Regular cardiac myocyte (primary cell): ENCODE results near the gene TMEM182. TPM values are rescaled to one million over a fixed set of nuclear protein-coding genes. Genes with fewer than 3 reads are reported as not detected.

Experiments
- total RNA-seq: library from RNA; depleted of rRNA; stranded (reverse); fragments of >200 nt; gene quantifications from 2 replicates; pipeline ENCODE4 v1.2.3, GENCODE V29; 2014

The TMEM182 gene, protein sequence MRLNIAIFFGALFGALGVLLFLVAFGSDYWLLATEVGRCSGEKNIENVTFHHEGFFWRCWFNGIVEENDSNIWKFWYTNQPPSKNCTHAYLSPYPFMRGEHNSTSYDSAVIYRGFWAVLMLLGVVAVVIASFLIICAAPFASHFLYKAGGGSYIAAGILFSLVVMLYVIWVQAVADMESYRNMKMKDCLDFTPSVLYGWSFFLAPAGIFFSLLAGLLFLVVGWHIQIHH
- 3.3 and 4.2 TPM in 2 replicates for total RNA-seq

GRCh38 chr2:102761763-102762162 lies at the start of gene TMEM182:
Gene TMEM182, plus strand, starts transcription at chr2:102762031. Its CDS starts 187 bp downstream, at chr2:102762218.

Other genes with a start within 250 kb of the TMEM182 start
- under 0.01 TPM in 1 of 2 replicates, not detected in the other for gene SLC9A2, start 142.5 kb upstream of the TMEM182 start, total RNA-seq